ENCODE data around the gene MAPK10. TPM values are rescaled to one million over a fixed set of nuclear protein-coding genes. Genes with fewer than 3 reads are reported as not detected.

The MAPK10 gene
- total RNA-seq, 1 experiment from 2014 or later = 5.2 TPM

- Mint-ChIP-seq H3K4me3 (no peak overlapping the region), H3K9me3 (peaks cover 7% of the 10 kb centered on the region), H3K27ac (peak overlapping the region; percentile 15; the same call in 1 of the 2 replicates), H3K4me1 (peaks cover 2% of the 10 kb centered on the region), H3K36me3 (no peaks in the 10 kb centered on the region; the same call in 1 of the 2 replicates), H3K27me3 (ENCODE audit: low read depth) (no peaks in the 10 kb centered on the region)
- TF ChIP-seq FOXJ3 (CRISPR knock-in tag; IDR thresholded peaks at IDR 0.05; ENCODE audit: borderline replicate concordance) = no peak
- TF ChIP-seq ZNF416 (CRISPR knock-in tag; IDR thresholded peaks at IDR 0.05) = no peak
- no peak for TF ChIP-seq SP1 (CRISPR knock-in tag; conservative IDR thresholded peaks at IDR 0.05)
- no peak for TF ChIP-seq ATF1 (CRISPR knock-in tag; IDR thresholded peaks at IDR 0.05)
- no peak for TF ChIP-seq ZMAT4 (CRISPR knock-in tag; IDR thresholded peaks at IDR 0.05)
- TF ChIP-seq MLX (CRISPR knock-in tag; IDR thresholded peaks at IDR 0.05) = no peak
- no peak for TF ChIP-seq NR1H2 (CRISPR knock-in tag; IDR thresholded peaks at IDR 0.05)
- TF ChIP-seq STAT6 (CRISPR knock-in tag; conservative IDR thresholded peaks at IDR 0.05; ENCODE audit: low read depth) = no peak
- no peak for TF ChIP-seq ZBTB43 (CRISPR knock-in tag; IDR thresholded peaks at IDR 0.05)
- no peak for TF ChIP-seq CDX4 (CRISPR knock-in tag; IDR thresholded peaks at IDR 0.05; ENCODE audit: borderline replicate concordance)
- TF ChIP-seq PRRX2 (CRISPR knock-in tag; IDR thresholded peaks at IDR 0.05) = no peak
- no peak for TF ChIP-seq FOXP1 (CRISPR knock-in tag; IDR thresholded peaks at IDR 0.05; ENCODE audit: borderline replicate concordance)
- TF ChIP-seq E2F1 (CRISPR knock-in tag; IDR thresholded peaks at IDR 0.05) = no peak
- no peak for TF ChIP-seq ELF4 (CRISPR knock-in tag; IDR thresholded peaks at IDR 0.05; ENCODE audit: low read depth)
- TF ChIP-seq ZNF281 (CRISPR knock-in tag; IDR thresholded peaks at IDR 0.05) = no peak
- CTCF ChIA-PET = no interaction called here
- ATAC-seq (no peak), DNase-seq (ENCODE audit: low spot score) (no peak)
- POLR2A ChIA-PET = no interaction called here
These were observed 57.0 kb downstream of the MAPK10 start for GRCh38 chr4:86302830-86303229.

- H3K4me3 Mint-ChIP-seq = no peak overlapping the region
- peak; percentile 50 for DNase-seq (ENCODE audit: low spot score)
- peaks cover 6% of the 10 kb centered on the region for H3K4me1 Mint-ChIP-seq
- H3K36me3 Mint-ChIP-seq = no peaks in the 10 kb centered on the region; the same call in 1 of the 2 replicates
- ATAC-seq = no peak
- H3K27me3 Mint-ChIP-seq (ENCODE audit: low read depth) = no peaks in the 10 kb centered on the region
- no peak overlapping the region for H3K27ac Mint-ChIP-seq
- CTCF ChIA-PET = no interaction called here
- POLR2A ChIA-PET = no interaction called here
- peaks cover 7% of the 10 kb centered on the region for H3K9me3 Mint-ChIP-seq
- TF ChIP-seq ZNF425 (CRISPR knock-in tag; conservative IDR thresholded peaks at IDR 0.05) (no peak), PRRX2 (CRISPR knock-in tag; IDR thresholded peaks at IDR 0.05) (no peak), SMAD4 (CRISPR knock-in tag; IDR thresholded peaks at IDR 0.05) (no peak), ZMAT4 (CRISPR knock-in tag; IDR thresholded peaks at IDR 0.05) (no peak), ERG (CRISPR knock-in tag; IDR thresholded peaks at IDR 0.05) (no peak), MYBL2 (CRISPR knock-in tag; IDR thresholded peaks at IDR 0.05) (no peak)
These were observed 57.6 kb downstream of the MAPK10 start for GRCh38 chr4:86302251-86302650.

Measured in WTC11 (cell line).